H9 (cell line): ENCODE data around the gene DNASE1L3. TPM values are rescaled to one million over a fixed set of nuclear protein-coding genes. Genes with fewer than 3 reads are reported as not detected.

Experiments
- DNase-seq: peaks from one replicate; pipeline ENCODE4 v3.0.0-alpha.2; 2017
- H2AFZ ChIP-seq: one replicate; pipeline ENCODE4 v1.6.1; 2013; ENCODE audit warnings: mild to moderate bottlenecking, low read length, control low read depth, moderate library complexity
- H2AK5ac ChIP-seq: 2 replicates; pipeline ENCODE4 v1.6.1; 2013; ENCODE audit warnings: low read length, control low read depth, mixed read lengths; ENCODE audit not compliant: insufficient read length
- H2BK120ac ChIP-seq: one replicate; pipeline ENCODE4 v1.6.1; 2013; ENCODE audit warnings: low read depth, mild to moderate bottlenecking, low read length, control low read depth, inconsistent platforms; ENCODE audit not compliant: poor library complexity, severe bottlenecking
- H2BK12ac ChIP-seq: 2 replicates; pipeline ENCODE4 v1.6.1; 2013; ENCODE audit warnings: low read length, control low read depth, mixed read lengths, low read depth; ENCODE audit not compliant: insufficient read length
- H2BK15ac ChIP-seq: 2 replicates; pipeline ENCODE4 v1.6.1; 2013; ENCODE audit warnings: low read depth, low read length, control low read depth
- H2BK20ac ChIP-seq: one replicate; pipeline ENCODE4 v1.6.1; 2013; ENCODE audit warnings: low read depth, mild to moderate bottlenecking, low read length, control low read depth, inconsistent platforms; ENCODE audit not compliant: poor library complexity, severe bottlenecking
- H2BK5ac ChIP-seq: 2 replicates; pipeline ENCODE4 v1.6.1; 2013; ENCODE audit warnings: low read length, control low read depth, mixed read lengths; ENCODE audit not compliant: insufficient read length
- H3K14ac ChIP-seq: 2 replicates; pipeline ENCODE4 v1.6.1; 2013; ENCODE audit warnings: low read length, control low read depth; ENCODE audit not compliant: insufficient read depth
- H3K18ac ChIP-seq: 2 replicates; pipeline ENCODE4 v1.6.1; 2013; ENCODE audit warnings: low read depth, mild to moderate bottlenecking, mixed read lengths, low read length, control low read depth; ENCODE audit not compliant: insufficient read length
- H3K23ac ChIP-seq: 2 replicates; pipeline ENCODE4 v1.6.1; 2013; ENCODE audit warnings: low read length, control low read depth, mixed read lengths, low read depth; ENCODE audit not compliant: insufficient read length
- H3K23me2 ChIP-seq: 2 replicates; pipeline ENCODE4 v1.6.1; 2013; ENCODE audit warnings: low read depth, mild to moderate bottlenecking, mixed read lengths, low read length, control low read depth; ENCODE audit not compliant: insufficient read length, poor library complexity, severe bottlenecking
- H3K27ac ChIP-seq: 2 replicates; pipeline ENCODE4 v1.5.1; 2013; ENCODE audit warnings: low read length, control low read depth, mixed read lengths, low read depth; ENCODE audit not compliant: insufficient read length
- H3K27me3 ChIP-seq: 2 replicates; pipeline ENCODE4 v1.6.1; 2013; ENCODE audit warnings: low read length, control low read depth, inconsistent platforms; ENCODE audit not compliant: insufficient read depth
- H3K4ac ChIP-seq: 2 replicates; pipeline ENCODE4 v1.6.1; 2013; ENCODE audit warnings: low read depth, mild to moderate bottlenecking, control low read depth, inconsistent platforms, low read length, moderate library complexity
- H3K4me1 ChIP-seq: 2 replicates; pipeline ENCODE4 v1.6.1; 2013; ENCODE audit warnings: low read length, control low read depth, inconsistent platforms; ENCODE audit not compliant: insufficient read depth
- H3K4me2 ChIP-seq: 2 replicates; pipeline ENCODE4 v1.6.1; 2013; ENCODE audit warnings: low read length, control low read depth, mixed read lengths; ENCODE audit not compliant: insufficient read length, insufficient read depth
- H3K56ac ChIP-seq: 2 replicates; pipeline ENCODE4 v1.6.1; 2013; ENCODE audit warnings: low read depth, mild to moderate bottlenecking, mixed read lengths, low read length, control low read depth; ENCODE audit not compliant: insufficient read length
- H3K79me1 ChIP-seq: 2 replicates; pipeline ENCODE4 v1.6.1; 2013; ENCODE audit warnings: low read depth, mild to moderate bottlenecking, moderate library complexity, low read length, control low read depth, inconsistent platforms; ENCODE audit not compliant: insufficient read depth, poor library complexity, severe bottlenecking
- H3K79me2 ChIP-seq: 2 replicates; pipeline ENCODE4 v1.6.1; 2013; ENCODE audit warnings: low read length, control low read depth, inconsistent platforms; ENCODE audit not compliant: insufficient read depth
- H3K9ac ChIP-seq: 2 replicates; pipeline ENCODE4 v1.6.1; 2013; ENCODE audit warnings: low read length, control low read depth, mixed read lengths; ENCODE audit not compliant: insufficient read length; ENCODE audit errors: extremely low read depth
- H3K9me3 ChIP-seq: one replicate; pipeline ENCODE4 v1.6.1; 2013; ENCODE audit warnings: low read depth, low read length, inconsistent platforms; ENCODE audit not compliant: control insufficient read depth
- H3T11ph ChIP-seq: one replicate; pipeline ENCODE4 v1.6.1; 2013; ENCODE audit warnings: mild to moderate bottlenecking, low read length, control low read depth, inconsistent platforms
- H4K20me1 ChIP-seq: one replicate; pipeline ENCODE4 v1.6.1; 2013; ENCODE audit not compliant: control insufficient read depth, insufficient read length, insufficient read depth
- H4K5ac ChIP-seq: 2 replicates; pipeline ENCODE4 v1.6.1; 2013; ENCODE audit warnings: low read depth, mild to moderate bottlenecking, mixed read lengths, low read length, control low read depth; ENCODE audit not compliant: insufficient read length
- H4K8ac ChIP-seq: replicated peaks from 2 replicates; pipeline ENCODE4 v1.6.1; 2013; ENCODE audit warnings: low read length, control low read depth, mixed read lengths, low read depth; ENCODE audit not compliant: insufficient read length
- H4K91ac ChIP-seq: 2 replicates; pipeline ENCODE4 v1.6.1; 2013; ENCODE audit warnings: low read depth, mild to moderate bottlenecking, moderate library complexity, mixed read lengths, low read length, control low read depth; ENCODE audit not compliant: insufficient read length
- H3K27ac Mint-ChIP-seq, 3 experiments: 2 replicates in 2 of 3; 3 replicates in 1 of 3; pipeline ENCODE4 v1.8.0; 2020 to 2021; ENCODE audit warnings: mixed read lengths in 3 of 3, mild to moderate bottlenecking in 1 of 3, moderate library complexity in 1 of 3
- H3K27me3 Mint-ChIP-seq: 2 replicates; pipeline ENCODE4 v1.8.0; 2021; ENCODE audit warnings: low read depth, mild to moderate bottlenecking, moderate library complexity, mixed read lengths
- H3K36me3 Mint-ChIP-seq, 3 experiments: 2 replicates in 2 of 3; 3 replicates in 1 of 3; pipeline ENCODE4 v1.8.0; 2020 to 2021; ENCODE audit warnings: low read depth in 3 of 3, mixed read lengths in 3 of 3; ENCODE audit not compliant: insufficient read depth in 1 of 3
- H3K4me1 Mint-ChIP-seq, 2 experiments: 2 replicates each; pipeline ENCODE4 v1.8.0; 2020; ENCODE audit warnings: mixed read lengths in 2 of 2
- H3K4me3 Mint-ChIP-seq, 2 experiments: 2 replicates in 1 of 2; 3 replicates in 1 of 2; pipeline ENCODE4 v1.8.0; 2020 to 2021; ENCODE audit warnings: mild to moderate bottlenecking in 2 of 2, mixed read lengths in 2 of 2, moderate library complexity in 1 of 2
- H3K9me3 Mint-ChIP-seq, 2 experiments: 2 replicates in 1 of 2; 3 replicates in 1 of 2; pipeline ENCODE4 v1.8.0; 2020; ENCODE audit warnings: mild to moderate bottlenecking in 2 of 2, mixed read lengths in 2 of 2, moderate library complexity in 1 of 2
- WGBS: extraction: QIAGEN DNeasy Blood & Tissue Kit; methylation state at CpG from one replicate; pipeline ENCODE4 v1.1.7; 2013; ENCODE audit warnings: missing lambda C conversion rate, low lambda C conversion rate, mixed read lengths; ENCODE audit not compliant: insufficient read length; ENCODE audit errors: extremely low coverage; 5-methylcytosine and 5-hydroxymethylcytosine counted together
- total RNA-seq: library from RNA; stranded (reverse); gene quantifications from 2 replicates; pipeline ENCODE4 v1.2.1, GENCODE V29; 2021
- TF ChIP-seq, protein P1 (sequence below): fragments of 200-600 bp; sonication (generic); conservative IDR thresholded peaks from 3 replicates; pipeline ENCODE4 v1.8.0; 2021; ENCODE audit warnings: antibody characterized with exemption, mild to moderate bottlenecking

Gene DNASE1L3
- total RNA-seq, 1 experiment from 2014 or later: not detected

GRCh38 chr3:58177747-58178527 lies 32.8 kb downstream of the DNASE1L3 start:
- Histone ChIP-seq H2BK20ac (no peak overlapping the region), H2AK5ac (no peak overlapping the region), H3K9ac (no peak overlapping the region), H4K20me1 (no peaks in the 10 kb centered on the region), H3K23ac (no peak overlapping the region), H2BK5ac (no peak overlapping the region), H3K9me3 (no peaks in the 10 kb centered on the region), H3K14ac (peak overlapping the region; percentile 44), H3K4me2 (peak overlapping the region; percentile 27), H3T11ph (no peak overlapping the region), H3K27ac (no peak overlapping the region), H3K18ac (peak overlapping the region; percentile 59), H4K8ac (no peak overlapping the region), H2BK12ac (no peak overlapping the region), H2AFZ (no peak overlapping the region), H3K27me3 (no peaks in the 10 kb centered on the region), H3K56ac (no peak overlapping the region), H2BK120ac (no peak overlapping the region), H3K79me1 (no peaks in the 10 kb centered on the region), H3K23me2 (peaks cover 4% of the 10 kb centered on the region), H3K4me1 (peaks cover 3% of the 10 kb centered on the region; the same call in 1 of the 2 replicates), H3K4ac (no peak overlapping the region), H4K91ac (no peak overlapping the region), H4K5ac (no peak overlapping the region), H3K79me2 (no peaks in the 10 kb centered on the region), H2BK15ac (no peak overlapping the region)
- peaks cover 19% of the 10 kb centered on the region for H3K27me3 Mint-ChIP-seq
- no CpG with 5 or more reads among the region's 46 CpGs for WGBS
- TF ChIP-seq, protein P1, sequence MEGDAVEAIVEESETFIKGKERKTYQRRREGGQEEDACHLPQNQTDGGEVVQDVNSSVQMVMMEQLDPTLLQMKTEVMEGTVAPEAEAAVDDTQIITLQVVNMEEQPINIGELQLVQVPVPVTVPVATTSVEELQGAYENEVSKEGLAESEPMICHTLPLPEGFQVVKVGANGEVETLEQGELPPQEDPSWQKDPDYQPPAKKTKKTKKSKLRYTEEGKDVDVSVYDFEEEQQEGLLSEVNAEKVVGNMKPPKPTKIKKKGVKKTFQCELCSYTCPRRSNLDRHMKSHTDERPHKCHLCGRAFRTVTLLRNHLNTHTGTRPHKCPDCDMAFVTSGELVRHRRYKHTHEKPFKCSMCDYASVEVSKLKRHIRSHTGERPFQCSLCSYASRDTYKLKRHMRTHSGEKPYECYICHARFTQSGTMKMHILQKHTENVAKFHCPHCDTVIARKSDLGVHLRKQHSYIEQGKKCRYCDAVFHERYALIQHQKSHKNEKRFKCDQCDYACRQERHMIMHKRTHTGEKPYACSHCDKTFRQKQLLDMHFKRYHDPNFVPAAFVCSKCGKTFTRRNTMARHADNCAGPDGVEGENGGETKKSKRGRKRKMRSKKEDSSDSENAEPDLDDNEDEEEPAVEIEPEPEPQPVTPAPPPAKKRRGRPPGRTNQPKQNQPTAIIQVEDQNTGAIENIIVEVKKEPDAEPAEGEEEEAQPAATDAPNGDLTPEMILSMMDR: peak; percentile 98
- no peaks in the 10 kb centered on the region for H3K9me3 Mint-ChIP-seq
- DNase-seq: peak; percentile 91
- H3K27ac Mint-ChIP-seq: no peak overlapping the region
- H3K4me1 Mint-ChIP-seq: peaks cover 26 to 38% of the 10 kb centered on the region in 2 experiments
- H3K4me3 Mint-ChIP-seq: peak overlapping the region; percentile 64 to 73
- no peaks in the 10 kb centered on the region for H3K36me3 Mint-ChIP-seq
